ENCODE measurements around the gene EYS. TPM values are rescaled to one million over a fixed set of nuclear protein-coding genes. Genes with fewer than 3 reads are reported as not detected.

Gene EYS
- total RNA-seq, 2 donors from 2014 or later = not detected

- no peak for DNase-seq (ENCODE audit: low spot score)
- H3K4me3 ChIP-seq = no peak overlapping the region
- no peaks in the 10 kb centered on the region for H3K27me3 ChIP-seq
- no peaks in the 10 kb centered on the region for H3K36me3 ChIP-seq
- no peaks in the 10 kb centered on the region for H3K4me1 ChIP-seq
- H3K9me3 ChIP-seq = no peaks in the 10 kb centered on the region
- H3K27ac ChIP-seq = no peak overlapping the region
- no peak for TF ChIP-seq CTCF (IDR thresholded peaks at IDR 0.05)
These were observed 1217.3 kb downstream of the EYS start for GRCh38 chr6:64489763-64490162.

DNA sequence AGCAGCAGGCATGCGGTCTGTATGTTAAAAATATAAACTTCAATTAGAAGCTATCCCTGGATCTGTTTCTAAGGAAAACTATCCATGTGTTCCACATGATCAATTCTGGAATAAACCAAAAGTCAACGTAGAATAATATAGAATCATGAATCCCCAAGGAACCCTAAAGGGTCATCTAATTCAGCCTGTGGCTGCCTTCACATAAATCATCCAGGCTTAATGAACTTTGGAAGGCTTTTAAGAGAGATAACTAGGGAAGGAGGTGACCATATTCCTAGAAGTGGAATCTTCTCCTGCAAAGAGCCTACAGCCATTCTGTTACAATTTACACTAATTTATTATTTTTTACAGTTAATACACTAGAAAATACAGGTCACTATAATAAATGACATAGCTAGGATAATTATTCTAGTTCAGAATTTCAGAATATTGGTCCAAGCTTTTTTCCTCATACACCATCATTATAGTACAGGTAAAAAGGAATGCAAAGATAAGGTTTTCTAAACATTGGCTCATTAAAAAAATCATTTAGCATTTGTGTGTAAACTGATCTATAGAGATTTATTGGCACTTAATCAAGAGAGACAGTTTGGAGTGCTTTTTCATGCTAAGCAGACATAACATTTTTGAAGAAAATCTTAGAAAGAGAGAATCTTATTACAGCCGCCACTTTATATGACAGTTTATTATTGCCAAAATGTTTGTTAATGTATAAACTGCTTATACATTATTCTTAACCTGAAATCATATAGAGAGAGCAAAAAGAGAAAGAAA, 1220.3 kb downstream of the EYS start:
- H3K4me3 ChIP-seq = no peak overlapping the region
- no peaks in the 10 kb centered on the region for H3K27me3 ChIP-seq
- no peaks in the 10 kb centered on the region for H3K9me3 ChIP-seq
- H3K4me1 ChIP-seq = no peaks in the 10 kb centered on the region
- no peak overlapping the region for H3K27ac ChIP-seq
- DNase-seq (ENCODE audit: low spot score) = no peak
- TF ChIP-seq CTCF (IDR thresholded peaks at IDR 0.05) = no peak
- H3K36me3 ChIP-seq = no peaks in the 10 kb centered on the region

- no peaks in the 10 kb centered on the region for H3K27me3 ChIP-seq
- H3K9me3 ChIP-seq = no peaks in the 10 kb centered on the region
- H3K36me3 ChIP-seq = no peaks in the 10 kb centered on the region
- no peak overlapping the region for H3K4me3 ChIP-seq
- no peaks in the 10 kb centered on the region for H3K4me1 ChIP-seq
- DNase-seq (ENCODE audit: low spot score) = no peak
- no peak overlapping the region for H3K27ac ChIP-seq
- no peak for TF ChIP-seq CTCF (IDR thresholded peaks at IDR 0.05)
These were observed 1223.0 kb downstream of the EYS start for GRCh38 chr6:64483956-64484499.

DNA sequence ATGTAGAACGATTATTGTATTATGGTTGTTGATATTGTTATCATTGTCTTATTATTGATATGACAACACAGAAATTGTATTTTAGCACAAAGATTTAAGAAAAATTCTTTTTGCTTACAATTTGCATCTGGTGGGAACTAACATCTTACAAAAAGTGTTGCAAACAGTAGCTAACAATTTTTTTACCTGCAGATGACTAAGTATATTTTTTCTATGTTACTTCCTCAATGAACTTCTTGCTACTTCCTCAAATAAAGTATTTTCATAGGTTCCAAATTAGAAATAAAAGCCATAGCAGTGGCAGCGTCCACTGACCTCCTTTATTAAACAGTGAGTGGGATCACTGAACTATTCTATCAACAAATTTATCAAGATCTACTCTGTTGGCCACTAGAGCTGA, 1224.4 kb downstream of the EYS start:
- no peak overlapping the region for H3K4me3 ChIP-seq
- no peaks in the 10 kb centered on the region for H3K27me3 ChIP-seq
- no peak for TF ChIP-seq CTCF (IDR thresholded peaks at IDR 0.05)
- DNase-seq (ENCODE audit: low spot score) = no peak
- no peak overlapping the region for H3K27ac ChIP-seq
- no peaks in the 10 kb centered on the region for H3K36me3 ChIP-seq
- no peaks in the 10 kb centered on the region for H3K4me1 ChIP-seq
- no peaks in the 10 kb centered on the region for H3K9me3 ChIP-seq

GRCh38 chr6:64479134-64479533, 1227.9 kb downstream of the EYS start:
- Histone ChIP-seq H3K4me1 (no peaks in the 10 kb centered on the region), H3K9me3 (no peaks in the 10 kb centered on the region), H3K36me3 (no peaks in the 10 kb centered on the region), H3K27me3 (no peaks in the 10 kb centered on the region), H3K27ac (no peak overlapping the region), H3K4me3 (no peak overlapping the region)
- TF ChIP-seq CTCF (IDR thresholded peaks at IDR 0.05) = no peak
- DNase-seq (ENCODE audit: low spot score) = no peak

DNA sequence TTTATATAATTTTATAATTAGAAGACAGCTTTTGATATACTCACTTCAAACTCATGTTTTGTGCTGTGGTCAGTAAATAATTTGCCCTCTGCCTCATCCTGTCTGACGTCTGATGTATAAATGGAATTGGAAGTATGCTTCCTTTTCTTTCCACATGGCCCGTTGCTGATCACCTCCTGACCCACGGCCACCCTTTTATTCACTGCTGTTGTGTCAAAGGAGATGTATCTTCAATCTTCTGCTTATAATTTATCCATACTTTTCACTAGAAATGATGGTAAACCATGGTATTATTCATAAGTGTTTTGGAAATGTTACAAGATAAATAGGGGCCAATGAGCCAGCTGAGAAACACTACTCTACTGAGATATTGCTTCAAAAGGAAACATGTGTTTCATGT, 1229.6 kb downstream of the EYS start:
- TF ChIP-seq CTCF (IDR thresholded peaks at IDR 0.05) = no peak
- no peaks in the 10 kb centered on the region for H3K9me3 ChIP-seq
- H3K36me3 ChIP-seq = no peaks in the 10 kb centered on the region
- no peak overlapping the region for H3K4me3 ChIP-seq
- no peaks in the 10 kb centered on the region for H3K27me3 ChIP-seq
- no peak for DNase-seq (ENCODE audit: low spot score)
- H3K4me1 ChIP-seq = no peaks in the 10 kb centered on the region
- no peak overlapping the region for H3K27ac ChIP-seq

All from right atrium auricular region (tissue), 2 donors.